Measurements from ENCODE around the gene PGLYRP3.

The PGLYRP3 gene

GRCh38 chr1:153313288-153313687, 536 bp upstream of the PGLYRP3 start:
- no peak for DNase-seq (ENCODE audit: low read depth)

GRCh38 chr1:153310526-153310925, 2.2 kb downstream of the PGLYRP3 start:
- no peak for DNase-seq (ENCODE audit: low read depth)

- no peak for DNase-seq (ENCODE audit: low read depth)
These were observed 3.3 kb downstream of the PGLYRP3 start for GRCh38 chr1:153309441-153309840.

- no peak for DNase-seq (ENCODE audit: low read depth)
These were observed 4.2 kb downstream of the PGLYRP3 start for GRCh38 chr1:153308540-153308939.

- no peak for DNase-seq (ENCODE audit: low read depth)
These were observed 5.5 kb downstream of the PGLYRP3 start for GRCh38 chr1:153307221-153307600.

- DNase-seq (ENCODE audit: low read depth): no peak
These were observed 6.2 kb downstream of the PGLYRP3 start for GRCh38 chr1:153306303-153307220.

GRCh38 chr1:153305682-153306081, 7.1 kb downstream of the PGLYRP3 start:
- no peak for DNase-seq (ENCODE audit: low read depth)

GRCh38 chr1:153302308-153302707, 10.4 kb downstream of the PGLYRP3 start:
- no peak for DNase-seq (ENCODE audit: low read depth)

- no peak for DNase-seq (ENCODE audit: low read depth)
These were observed 18.9 kb downstream of the PGLYRP3 start for GRCh38 chr1:153293851-153294250.

GRCh38 chr1:153293480-153293775, 19.3 kb downstream of the PGLYRP3 start:
- no peak for DNase-seq (ENCODE audit: low read depth)

GRCh38 chr1:153292740-153293479, 19.8 kb downstream of the PGLYRP3 start:
- DNase-seq (ENCODE audit: low read depth): no peak

GRCh38 chr1:153292185-153292584, 20.6 kb downstream of the PGLYRP3 start:
- no peak for DNase-seq (ENCODE audit: low read depth)

GRCh38 chr1:153291514-153291913, 21.2 kb downstream of the PGLYRP3 start:
- no peak for DNase-seq (ENCODE audit: low read depth)

- no peak for DNase-seq (ENCODE audit: low read depth)
These were observed 24.0 kb downstream of the PGLYRP3 start for GRCh38 chr1:153288634-153289275.

GRCh38 chr1:153277852-153278251, 34.9 kb downstream of the PGLYRP3 start:
- DNase-seq (ENCODE audit: low read depth): no peak

GRCh38 chr1:153272186-153272585, 40.6 kb downstream of the PGLYRP3 start:
- no peak for DNase-seq (ENCODE audit: low read depth)

- DNase-seq (ENCODE audit: low read depth): no peak
These were observed 41.0 kb downstream of the PGLYRP3 start for GRCh38 chr1:153271711-153272110.

GRCh38 chr1:153265457-153265856, 47.3 kb downstream of the PGLYRP3 start:
- no peak for DNase-seq (ENCODE audit: low read depth)

GRCh38 chr1:153262462-153263157, 50.1 kb downstream of the PGLYRP3 start:
- DNase-seq (ENCODE audit: low read depth): no peak

GRCh38 chr1:153262070-153262366, 50.7 kb downstream of the PGLYRP3 start:
- no peak for DNase-seq (ENCODE audit: low read depth)

GRCh38 chr1:153261281-153262069, 51.3 kb downstream of the PGLYRP3 start:
- no peak for DNase-seq (ENCODE audit: low read depth)

All from HS-5 (cell line).